ENCODE results near the gene LYPD5.
"Not testable (repeated sequence)": the region's sequence is repeated elsewhere in the genome, so short reads cannot be mapped to it uniquely, and the experiment has no call there.

Gene LYPD5

GRCh38 chr19:43839139-43839538, 36.9 kb upstream of the LYPD5 start:
- TF ChIP-seq CTCF (IDR thresholded peaks at IDR 0.05; ENCODE audit: low read depth, low read length), result no peak
- no peak for DNase-seq
- Histone ChIP-seq H3K4me3 (ENCODE audit: low read depth, low read length) (no peak overlapping the region), H3K36me3 (peaks cover 39% of the 10 kb centered on the region), H3K27me3 (no peaks in the 10 kb centered on the region), H3K4me1 (no peaks in the 10 kb centered on the region), H3K9me3 (no peaks in the 10 kb centered on the region)

DNA sequence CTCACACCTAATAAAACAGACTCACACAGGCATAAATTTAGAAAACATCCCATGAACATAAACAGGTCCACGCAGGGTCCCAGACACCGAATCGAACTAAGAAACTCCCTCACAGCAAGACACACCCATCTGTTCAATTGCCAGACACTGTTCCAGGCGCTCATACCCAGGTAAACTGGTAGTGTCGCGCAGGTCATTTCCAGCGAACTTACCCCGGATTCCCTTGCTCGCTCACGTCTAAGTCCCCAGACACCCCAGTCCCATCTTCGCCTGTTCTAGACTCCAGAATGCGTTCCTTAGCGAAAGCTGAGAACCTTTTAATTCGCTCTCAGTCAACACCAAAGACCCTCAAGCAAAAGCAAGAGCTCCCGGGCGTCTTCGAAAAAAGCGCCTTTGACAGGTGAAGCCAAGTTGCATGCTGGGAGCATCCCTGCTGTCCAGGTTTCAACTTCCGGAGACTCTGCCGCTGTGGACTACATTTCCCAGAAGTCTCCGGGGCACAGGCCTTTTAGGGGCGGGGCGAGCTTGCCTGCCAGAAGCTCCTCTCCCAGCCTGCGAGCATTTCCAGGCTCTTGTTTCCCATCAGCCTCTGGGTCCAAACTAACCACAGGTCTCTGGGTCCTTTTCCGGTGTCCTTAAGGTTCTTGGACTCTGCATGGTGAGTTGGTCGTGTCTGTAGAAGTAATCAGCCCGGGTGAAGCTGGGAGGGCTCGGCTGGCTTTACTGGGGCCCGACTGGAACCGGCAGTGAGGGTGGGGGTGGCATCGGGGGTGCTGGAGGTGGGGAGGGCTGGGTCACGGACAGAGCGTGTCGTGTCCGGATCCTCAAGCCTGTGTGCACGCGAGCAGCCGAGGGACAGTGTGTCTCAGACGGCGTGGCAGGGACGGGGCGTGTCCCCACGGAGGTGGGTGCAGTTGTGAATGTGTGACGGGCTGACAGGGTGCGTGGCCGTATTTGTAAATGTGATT, 24.8 kb upstream of the LYPD5 start, which contains the start of gene ZNF283:
Gene ZNF283 (plus strand): TSS at position 535 of the 968 bp plus-strand sequence. CDS start 6,184 bp downstream, outside the sequence.
- Histone ChIP-seq H3K36me3 (peaks cover 17% of the 10 kb centered on the region), H3K9me3 (peaks cover 4% of the 10 kb centered on the region; the same call in 1 of the 2 replicates), H3K4me3 (ENCODE audit: low read depth, low read length) (peak within 1 kb of the TSS; percentile 77), H3K27me3 (no peaks in the 10 kb centered on the region), H3K4me1 (no peaks in the 10 kb centered on the region)
- no peak for TF ChIP-seq CTCF (IDR thresholded peaks at IDR 0.05; ENCODE audit: low read depth, low read length)
- DNase-seq, result peak; percentile 92

- not testable (repeated sequence) for DNase-seq; H3K4me3 ChIP-seq (ENCODE audit: low read depth, low read length); H3K27me3 ChIP-seq; H3K4me1 ChIP-seq; H3K9me3 ChIP-seq; H3K36me3 ChIP-seq
These were observed 22.3 kb upstream of the LYPD5 start for GRCh38 chr19:43824572-43824971.

DNA sequence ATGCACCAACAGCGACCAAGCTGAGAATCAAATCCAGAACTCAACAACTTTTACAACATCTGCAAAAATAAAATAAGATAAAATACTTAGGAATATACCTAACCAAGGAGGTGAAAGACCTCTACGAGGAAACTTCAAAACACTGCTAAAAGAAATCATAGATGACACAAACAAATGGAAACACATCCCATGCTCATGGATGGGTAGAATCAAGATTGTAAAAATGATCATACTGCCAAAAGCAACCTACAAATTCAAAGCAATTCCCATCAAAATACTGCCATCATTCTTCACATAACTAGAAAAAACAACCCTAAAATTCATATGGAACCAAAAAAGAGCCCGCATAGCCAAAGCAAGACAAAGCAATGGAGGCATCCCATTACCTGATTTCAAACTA, 21.6 kb upstream of the LYPD5 start:
- H3K4me3 ChIP-seq (ENCODE audit: low read depth, low read length); H3K9me3 ChIP-seq; DNase-seq; H3K36me3 ChIP-seq; H3K4me1 ChIP-seq; H3K27me3 ChIP-seq: not testable (repeated sequence)

GRCh38 chr19:43820884-43821215, 18.6 kb upstream of the LYPD5 start:
- peak overlapping the region; percentile 28; the same call in 1 of the 2 replicates for H3K4me3 ChIP-seq (ENCODE audit: low read depth, low read length)
- peaks cover 5% of the 10 kb centered on the region for H3K27me3 ChIP-seq
- H3K36me3 ChIP-seq, result no peaks in the 10 kb centered on the region
- DNase-seq, result no peak
- H3K4me1 ChIP-seq, result no peaks in the 10 kb centered on the region
- H3K9me3 ChIP-seq, result no peaks in the 10 kb centered on the region; the same call in 1 of the 2 replicates
- TF ChIP-seq CTCF (IDR thresholded peaks at IDR 0.05; ENCODE audit: low read depth, low read length), result no peak

- Histone ChIP-seq H3K27me3 (peaks cover 5% of the 10 kb centered on the region), H3K36me3 (no peaks in the 10 kb centered on the region), H3K4me3 (ENCODE audit: low read depth, low read length) (peak overlapping the region; percentile 28), H3K9me3 (no peaks in the 10 kb centered on the region; the same call in 1 of the 2 replicates), H3K4me1 (no peaks in the 10 kb centered on the region)
- TF ChIP-seq CTCF (IDR thresholded peaks at IDR 0.05; ENCODE audit: low read depth, low read length), result no peak
- DNase-seq, result peak; percentile 26
These were observed 18.0 kb upstream of the LYPD5 start for GRCh38 chr19:43820098-43820883.

Measured in BE2C (cell line).